Astrocyte (in vitro differentiated cells and primary cell): ENCODE data around the gene NKIRAS2. TPM values are rescaled to one million over a fixed set of nuclear protein-coding genes. Genes with fewer than 3 reads are reported as not detected.

ENCODE experiments used
- DNase-seq: peaks from one replicate; pipeline ENCODE4 v3.0.0-alpha.2; 2010; ENCODE audit warnings: low read depth
- FAIRE-seq: peaks from 2 replicates; lab custom pipeline; 2011; peaks lifted over from hg19 to GRCh38; lab: Jason Lieb, UNC
- H2AFZ ChIP-seq: 2 replicates; pipeline ENCODE4 v1.6.0; 2012; ENCODE audit warnings: low read depth, low read length, inconsistent platforms
- H3K27ac ChIP-seq: 2 replicates; pipeline ENCODE4 v1.5.1; 2011; ENCODE audit warnings: low read depth, low read length, inconsistent platforms
- H3K27me3 ChIP-seq: 2 replicates; pipeline ENCODE4 v1.6.0; 2011; ENCODE audit warnings: low read length, inconsistent platforms; ENCODE audit not compliant: insufficient read depth
- H3K36me3 ChIP-seq: 2 replicates; pipeline ENCODE4 v1.5.1; 2011; ENCODE audit warnings: low read length, inconsistent platforms; ENCODE audit not compliant: insufficient read depth
- H3K4me1 ChIP-seq: 2 replicates; pipeline ENCODE4 v1.5.1; 2011; ENCODE audit warnings: low read length, inconsistent platforms; ENCODE audit not compliant: insufficient read depth
- H3K4me2 ChIP-seq: 2 replicates; pipeline ENCODE4 v1.6.0; 2012; ENCODE audit warnings: low read length, inconsistent platforms
- H3K4me3 ChIP-seq: 2 replicates; pipeline ENCODE4 v1.5.1; 2011; ENCODE audit warnings: low read depth, mild to moderate bottlenecking, low read length, inconsistent platforms; ENCODE audit not compliant: insufficient read depth
- H3K79me2 ChIP-seq: 2 replicates; pipeline ENCODE4 v1.6.0; 2012; ENCODE audit warnings: mild to moderate bottlenecking, low read length, inconsistent platforms; ENCODE audit not compliant: insufficient read depth
- H3K9ac ChIP-seq: 2 replicates; pipeline ENCODE4 v1.6.0; 2012; ENCODE audit warnings: mild to moderate bottlenecking, low read length, inconsistent platforms
- H3K9me3 ChIP-seq: 2 replicates; pipeline ENCODE4 v1.5.1; 2012; ENCODE audit warnings: low read depth, mild to moderate bottlenecking, low read length, inconsistent platforms; ENCODE audit not compliant: insufficient read depth
- H4K20me1 ChIP-seq: 2 replicates; pipeline ENCODE4 v1.6.0; 2012; ENCODE audit warnings: low read length, inconsistent platforms; ENCODE audit not compliant: insufficient read depth
- H3K27ac Mint-ChIP-seq: one replicate; pipeline ENCODE4 v1.8.0; 2021; ENCODE audit warnings: mild to moderate bottlenecking, mixed read lengths; ENCODE audit not compliant: unreplicated experiment
- H3K27me3 Mint-ChIP-seq: one replicate; pipeline ENCODE4 v1.8.0; 2021; ENCODE audit warnings: low read depth, mixed read lengths; ENCODE audit not compliant: unreplicated experiment
- H3K36me3 Mint-ChIP-seq: one replicate; pipeline ENCODE4 v1.8.0; 2021; ENCODE audit warnings: low read depth, mixed read lengths; ENCODE audit not compliant: unreplicated experiment
- H3K4me1 Mint-ChIP-seq: one replicate; pipeline ENCODE4 v1.8.0; 2021; ENCODE audit warnings: low read depth, mixed read lengths; ENCODE audit not compliant: unreplicated experiment
- H3K4me3 Mint-ChIP-seq: one replicate; pipeline ENCODE4 v1.8.0; 2021; ENCODE audit warnings: mild to moderate bottlenecking, moderate library complexity, mixed read lengths; ENCODE audit not compliant: unreplicated experiment
- H3K9me3 Mint-ChIP-seq: one replicate; pipeline ENCODE4 v1.8.0; 2021; ENCODE audit warnings: mild to moderate bottlenecking, mixed read lengths; ENCODE audit not compliant: unreplicated experiment
- EZH2 ChIP-seq: IDR thresholded peaks from 2 replicates; pipeline ENCODE4 v1.6.1; 2012; ENCODE audit warnings: mild to moderate bottlenecking, low read length, inconsistent platforms; ENCODE audit not compliant: insufficient read depth
- total RNA-seq: library from RNA; stranded (reverse); gene quantifications from 2 replicates; pipeline ENCODE4 v1.2.1, GENCODE V29; 2021
- TF ChIP-seq, protein P1 (sequence below): IDR thresholded peaks from 2 replicates; pipeline ENCODE4 v1.5.1; 2011; ENCODE audit warnings: low read depth, mild to moderate bottlenecking, inconsistent platforms, low read length, moderate library complexity; ENCODE audit not compliant: insufficient read depth

Gene NKIRAS2
- total RNA-seq, 1 donor from 2014 or later: 60.5 TPM

DNA sequence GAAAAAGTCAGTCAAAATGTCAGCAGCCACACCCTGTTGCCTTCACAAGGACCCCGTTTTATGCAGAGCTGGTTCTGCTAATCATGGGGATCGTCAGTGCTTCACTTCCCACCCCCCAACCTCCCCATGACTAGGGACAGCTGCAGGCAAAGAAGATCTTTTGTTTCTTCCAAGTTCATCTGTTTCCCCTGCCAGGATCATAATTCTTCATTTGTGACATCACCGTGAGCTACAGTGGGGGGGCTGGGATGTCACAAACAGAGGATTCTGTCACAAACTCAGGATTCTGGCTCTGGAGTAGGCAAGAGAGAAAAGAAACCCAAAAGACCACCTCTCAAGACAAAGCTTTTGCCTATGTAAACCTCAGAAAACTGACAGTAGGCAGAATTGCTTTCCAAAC, 27.3 kb upstream of the NKIRAS2 start:
- Histone ChIP-seq H3K27ac (no peak overlapping the region), H3K4me1 (peaks cover 18% of the 10 kb centered on the region), H3K4me2 (peak overlapping the region; percentile 22), H2AFZ (no peak overlapping the region), H3K9me3 (no peaks in the 10 kb centered on the region), H3K4me3 (no peak overlapping the region), H4K20me1 (peaks cover 54% of the 10 kb centered on the region), H3K27me3 (no peaks in the 10 kb centered on the region), H3K36me3 (peaks cover 55% of the 10 kb centered on the region), H3K79me2 (peaks cover 2% of the 10 kb centered on the region), H3K9ac (peak overlapping the region; percentile 26)
- H3K36me3 Mint-ChIP-seq: peaks cover 22% of the 10 kb centered on the region
- no peak for DNase-seq
- peaks cover 18% of the 10 kb centered on the region for H3K4me1 Mint-ChIP-seq
- peak overlapping the region; percentile 43 for H3K4me3 Mint-ChIP-seq
- no peak for TF ChIP-seq EZH2
- TF ChIP-seq, protein P1, sequence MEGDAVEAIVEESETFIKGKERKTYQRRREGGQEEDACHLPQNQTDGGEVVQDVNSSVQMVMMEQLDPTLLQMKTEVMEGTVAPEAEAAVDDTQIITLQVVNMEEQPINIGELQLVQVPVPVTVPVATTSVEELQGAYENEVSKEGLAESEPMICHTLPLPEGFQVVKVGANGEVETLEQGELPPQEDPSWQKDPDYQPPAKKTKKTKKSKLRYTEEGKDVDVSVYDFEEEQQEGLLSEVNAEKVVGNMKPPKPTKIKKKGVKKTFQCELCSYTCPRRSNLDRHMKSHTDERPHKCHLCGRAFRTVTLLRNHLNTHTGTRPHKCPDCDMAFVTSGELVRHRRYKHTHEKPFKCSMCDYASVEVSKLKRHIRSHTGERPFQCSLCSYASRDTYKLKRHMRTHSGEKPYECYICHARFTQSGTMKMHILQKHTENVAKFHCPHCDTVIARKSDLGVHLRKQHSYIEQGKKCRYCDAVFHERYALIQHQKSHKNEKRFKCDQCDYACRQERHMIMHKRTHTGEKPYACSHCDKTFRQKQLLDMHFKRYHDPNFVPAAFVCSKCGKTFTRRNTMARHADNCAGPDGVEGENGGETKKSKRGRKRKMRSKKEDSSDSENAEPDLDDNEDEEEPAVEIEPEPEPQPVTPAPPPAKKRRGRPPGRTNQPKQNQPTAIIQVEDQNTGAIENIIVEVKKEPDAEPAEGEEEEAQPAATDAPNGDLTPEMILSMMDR: no peak
- H3K9me3 Mint-ChIP-seq: no peaks in the 10 kb centered on the region
- no peak for FAIRE-seq
- no peaks in the 10 kb centered on the region for H3K27me3 Mint-ChIP-seq
- H3K27ac Mint-ChIP-seq: peak overlapping the region; percentile 54

DNA sequence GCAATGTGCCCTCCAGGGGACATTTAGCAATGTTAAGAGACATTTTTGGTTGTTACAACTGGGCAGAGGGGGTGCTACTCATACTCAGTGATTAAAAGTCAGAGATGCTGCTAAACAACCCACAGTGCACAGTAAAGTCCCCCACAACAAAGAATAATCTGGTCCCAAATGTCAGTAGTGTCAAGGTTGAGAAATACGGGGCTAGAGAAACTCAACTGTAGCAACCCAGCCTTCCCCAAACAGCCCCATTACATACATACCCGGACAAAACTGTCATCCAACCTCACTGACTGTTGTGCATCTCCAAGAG, 23.1 kb upstream of the NKIRAS2 start:
- TF ChIP-seq, protein P1: no peak
- TF ChIP-seq EZH2: no peak
- Histone ChIP-seq H3K9me3 (no peaks in the 10 kb centered on the region), H4K20me1 (peaks cover 53% of the 10 kb centered on the region), H3K27me3 (no peaks in the 10 kb centered on the region), H3K36me3 (peaks cover 38% of the 10 kb centered on the region), H3K9ac (no peak overlapping the region), H3K79me2 (peaks cover 16% of the 10 kb centered on the region), H2AFZ (no peak overlapping the region), H3K4me2 (peak overlapping the region; percentile 71), H3K4me1 (peaks cover 18% of the 10 kb centered on the region), H3K4me3 (no peak overlapping the region), H3K27ac (no peak overlapping the region)
- Mint-ChIP-seq H3K4me3 (no peak overlapping the region), H3K4me1 (peaks cover 25% of the 10 kb centered on the region), H3K27ac (no peak overlapping the region), H3K9me3 (no peaks in the 10 kb centered on the region), H3K36me3 (peaks cover 23% of the 10 kb centered on the region), H3K27me3 (no peaks in the 10 kb centered on the region)
- FAIRE-seq: no peak
- no peak for DNase-seq

DNA sequence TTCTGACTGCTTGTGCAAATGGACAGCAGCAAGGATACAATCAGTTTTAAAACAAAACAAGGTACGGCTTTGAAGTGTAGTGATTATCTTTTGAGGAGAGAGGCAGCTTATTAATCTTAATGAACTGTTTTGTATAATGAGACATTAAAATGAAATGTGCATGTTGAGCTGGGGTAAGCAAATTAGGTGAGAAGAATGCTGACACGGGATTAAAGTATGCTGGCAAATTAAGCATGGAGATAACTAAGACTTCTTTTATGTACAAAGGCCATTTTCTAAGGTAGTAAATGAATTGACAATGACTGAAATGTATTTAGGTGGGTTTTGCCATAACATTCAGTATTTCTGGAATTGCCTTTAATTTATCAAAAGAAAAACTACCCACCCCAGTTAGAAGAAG, 21.4 kb upstream of the NKIRAS2 start:
- H3K4me1 ChIP-seq: peaks cover 24% of the 10 kb centered on the region
- H3K9me3 Mint-ChIP-seq: no peaks in the 10 kb centered on the region
- H3K9ac ChIP-seq: no peak overlapping the region
- H3K79me2 ChIP-seq: peaks cover 32% of the 10 kb centered on the region
- no peak overlapping the region for H3K27ac ChIP-seq
- peaks cover 36% of the 10 kb centered on the region for H3K36me3 ChIP-seq
- H3K4me1 Mint-ChIP-seq: peaks cover 32% of the 10 kb centered on the region
- FAIRE-seq (no peak), DNase-seq (no peak)
- H3K4me3 ChIP-seq: no peak overlapping the region
- no peaks in the 10 kb centered on the region for H3K9me3 ChIP-seq
- TF ChIP-seq, protein P1: no peak
- no peak for TF ChIP-seq EZH2
- H3K27me3 ChIP-seq: no peaks in the 10 kb centered on the region
- H3K36me3 Mint-ChIP-seq: peaks cover 14% of the 10 kb centered on the region
- no peak overlapping the region for H3K4me2 ChIP-seq
- no peak overlapping the region for H2AFZ ChIP-seq
- no peak overlapping the region for H3K4me3 Mint-ChIP-seq
- H3K27me3 Mint-ChIP-seq: no peaks in the 10 kb centered on the region
- H4K20me1 ChIP-seq: peaks cover 61% of the 10 kb centered on the region
- no peak overlapping the region for H3K27ac Mint-ChIP-seq
